HL-60 (cell line): ENCODE data around the gene ABCB9.

ENCODE experiments used
- DNase-seq, 2 experiments: peaks; one replicate each; pipeline ENCODE4 v3.0.0-alpha.2; 2010 to 2020; ENCODE audit warnings: low read depth in 1 of 2, low spot score in 1 of 2
- H3K27ac ChIP-seq: fragments of 250-450 bp; sonication (Bioruptor Pico); replicated peaks from 2 replicates; pipeline ENCODE4 v1.5.1; 2020; ENCODE audit warnings: mild to moderate bottlenecking, moderate library complexity
- H3K27me3 ChIP-seq: fragments of 250-450 bp; sonication (Bioruptor Pico); 2 replicates; pipeline ENCODE4 v1.5.1; 2021; ENCODE audit warnings: mild to moderate bottlenecking, moderate library complexity; ENCODE audit not compliant: insufficient read depth, poor library complexity, severe bottlenecking
- H3K4me3 ChIP-seq: replicated peaks from 2 replicates; pipeline ENCODE4 v1.5.1; 2011; ENCODE audit warnings: mild to moderate bottlenecking, control low read depth, low read length; ENCODE audit not compliant: insufficient read depth
- CTCF ChIP-seq: IDR thresholded peaks from one replicate; pipeline ENCODE4 v1.5.1; 2011; ENCODE audit warnings: low read length, control low read depth, inconsistent platforms; ENCODE audit not compliant: insufficient read depth
- GABPA ChIP-seq: IDR thresholded peaks from 2 replicates; pipeline ENCODE4 v1.6.1; 2012; ENCODE audit warnings: low read depth
- POLR2AphosphoS5 ChIP-seq: IDR thresholded peaks from 2 replicates; pipeline ENCODE4 v1.6.1; 2012; ENCODE audit warnings: low read depth
- SPI1 ChIP-seq: IDR thresholded peaks from 2 replicates; pipeline ENCODE4 v1.6.1; 2012; ENCODE audit warnings: low read depth, mild to moderate bottlenecking, borderline replicate concordance
- TF ChIP-seq, protein P1 (sequence below): IDR thresholded peaks from 2 replicates; pipeline ENCODE4 v1.6.1; 2012; ENCODE audit warnings: low read depth; ENCODE audit not compliant: insufficient replicate concordance

ABCB9 gene

GRCh38 chr12:122987086-122987951, 21.1 kb upstream of the ABCB9 start:
- no peak for DNase-seq
- no peak overlapping the region for H3K27ac ChIP-seq
- TF ChIP-seq, protein P1, sequence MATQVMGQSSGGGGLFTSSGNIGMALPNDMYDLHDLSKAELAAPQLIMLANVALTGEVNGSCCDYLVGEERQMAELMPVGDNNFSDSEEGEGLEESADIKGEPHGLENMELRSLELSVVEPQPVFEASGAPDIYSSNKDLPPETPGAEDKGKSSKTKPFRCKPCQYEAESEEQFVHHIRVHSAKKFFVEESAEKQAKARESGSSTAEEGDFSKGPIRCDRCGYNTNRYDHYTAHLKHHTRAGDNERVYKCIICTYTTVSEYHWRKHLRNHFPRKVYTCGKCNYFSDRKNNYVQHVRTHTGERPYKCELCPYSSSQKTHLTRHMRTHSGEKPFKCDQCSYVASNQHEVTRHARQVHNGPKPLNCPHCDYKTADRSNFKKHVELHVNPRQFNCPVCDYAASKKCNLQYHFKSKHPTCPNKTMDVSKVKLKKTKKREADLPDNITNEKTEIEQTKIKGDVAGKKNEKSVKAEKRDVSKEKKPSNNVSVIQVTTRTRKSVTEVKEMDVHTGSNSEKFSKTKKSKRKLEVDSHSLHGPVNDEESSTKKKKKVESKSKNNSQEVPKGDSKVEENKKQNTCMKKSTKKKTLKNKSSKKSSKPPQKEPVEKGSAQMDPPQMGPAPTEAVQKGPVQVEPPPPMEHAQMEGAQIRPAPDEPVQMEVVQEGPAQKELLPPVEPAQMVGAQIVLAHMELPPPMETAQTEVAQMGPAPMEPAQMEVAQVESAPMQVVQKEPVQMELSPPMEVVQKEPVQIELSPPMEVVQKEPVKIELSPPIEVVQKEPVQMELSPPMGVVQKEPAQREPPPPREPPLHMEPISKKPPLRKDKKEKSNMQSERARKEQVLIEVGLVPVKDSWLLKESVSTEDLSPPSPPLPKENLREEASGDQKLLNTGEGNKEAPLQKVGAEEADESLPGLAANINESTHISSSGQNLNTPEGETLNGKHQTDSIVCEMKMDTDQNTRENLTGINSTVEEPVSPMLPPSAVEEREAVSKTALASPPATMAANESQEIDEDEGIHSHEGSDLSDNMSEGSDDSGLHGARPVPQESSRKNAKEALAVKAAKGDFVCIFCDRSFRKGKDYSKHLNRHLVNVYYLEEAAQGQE, result no peak
- TF ChIP-seq SPI1 (no peak), CTCF (no peak), GABPA (no peak), POLR2AphosphoS5 (no peak)
- no peak overlapping the region for H3K4me3 ChIP-seq
- no peaks in the 10 kb centered on the region for H3K27me3 ChIP-seq

- DNase-seq, result no peak
- TF ChIP-seq CTCF, result no peak
- TF ChIP-seq, protein P1, result no peak
- no peak for TF ChIP-seq POLR2AphosphoS5
- no peak for TF ChIP-seq GABPA
- TF ChIP-seq SPI1, result no peak
- H3K27me3 ChIP-seq, result no peaks in the 10 kb centered on the region
Observed at GRCh38 chr12:122986258-122986871, 20.1 kb upstream of the ABCB9 start.

DNA sequence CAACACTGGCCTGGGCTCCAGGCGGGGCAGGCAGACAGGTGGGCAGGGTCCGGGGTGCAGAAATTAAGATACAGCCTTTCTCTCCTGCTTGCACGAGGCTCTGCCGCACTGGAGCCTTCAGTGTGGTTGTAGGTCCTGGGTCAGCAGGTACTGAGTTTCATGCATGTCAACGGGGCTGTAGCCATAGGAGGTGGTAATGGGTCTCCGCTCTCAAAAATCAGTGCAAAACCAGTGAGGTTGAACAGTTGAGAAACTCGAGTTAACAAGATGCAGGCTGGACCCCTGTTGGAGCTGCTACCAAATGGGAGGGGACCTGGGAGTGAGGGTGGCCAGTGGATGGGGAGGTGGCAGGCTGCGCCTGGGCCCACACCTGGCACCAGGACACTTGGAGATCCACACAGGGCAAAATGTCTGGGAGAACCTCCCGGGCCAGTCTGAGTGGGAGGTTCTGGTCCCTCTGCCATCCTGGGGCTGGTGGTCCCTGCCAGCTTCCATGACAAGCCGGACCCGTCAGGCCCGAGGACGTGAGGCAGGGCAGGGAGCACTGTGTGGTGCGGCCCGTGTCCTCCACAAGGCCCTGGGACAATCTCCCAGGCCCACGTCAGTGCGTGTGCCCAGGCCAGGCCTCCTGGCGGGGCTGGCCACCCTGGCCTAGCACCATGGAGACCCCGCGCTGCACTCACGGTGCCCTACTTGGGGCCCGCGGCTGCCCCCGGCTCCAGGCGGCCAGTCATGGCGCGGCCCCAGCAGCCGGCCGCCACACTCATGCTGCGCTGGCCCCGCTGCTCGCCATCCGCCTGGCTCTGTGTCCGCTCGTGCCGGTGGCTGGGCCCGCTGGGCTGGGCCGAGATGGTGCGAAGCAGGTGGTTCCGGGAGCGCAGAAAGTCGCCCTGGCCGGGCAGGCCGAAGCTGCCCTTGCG, 19.3 kb upstream of the ABCB9 start:
- TF ChIP-seq SPI1, result no peak
- TF ChIP-seq, protein P1, result no peak
- TF ChIP-seq POLR2AphosphoS5, result no peak
- TF ChIP-seq GABPA, result no peak
- no peak for TF ChIP-seq CTCF
- no peak for DNase-seq
- Histone ChIP-seq H3K27ac (no peak overlapping the region), H3K27me3 (no peaks in the 10 kb centered on the region), H3K4me3 (no peak overlapping the region)

More at GRCh38 chr12:122986258-122986871, 20.1 kb upstream of the ABCB9 start:
- H3K27ac ChIP-seq, result no peak overlapping the region
- no peak overlapping the region for H3K4me3 ChIP-seq
